Activated B cell treated with CpG ODN at 0.5 μM for 24 hours (primary cell): ENCODE measurements around the gene YIPF6. TPM values are rescaled to one million over a fixed set of nuclear protein-coding genes. Genes with fewer than 3 reads are reported as not detected.
"Not testable (repeated sequence)": the region's sequence is repeated elsewhere in the genome, so short reads cannot be mapped to it uniquely, and the experiment has no call there.

ENCODE experiments used
- ATAC-seq: fragments of 200-7000 bp; cut with Tn5 transposase; one replicate; pipeline ENCODE4 v1.10.0; 2021; ENCODE audit warnings: low read depth, mild to moderate bottlenecking, moderate library complexity
- CTCF ChIA-PET: fragments of 350-600 bp; sonication (Branson Sonifier 250); formaldehyde crosslinking; loops from one replicate; lab custom pipeline; 2021; ENCODE audit warnings: antibody characterized with exemption; lab: Charles Lee
- POLR2A ChIA-PET: fragments of 350-600 bp; sonication (Branson Sonifier 250); formaldehyde crosslinking; loops from one replicate; lab custom pipeline; 2021; ENCODE audit warnings: antibody characterized with exemption; lab: Charles Lee
- DNase-seq: peaks from one replicate; pipeline ENCODE4 v3.0.0; 2022
- H3K27ac Mint-ChIP-seq: one replicate; pipeline ENCODE4 v1.8.0; 2020; ENCODE audit warnings: mixed read lengths
- H3K27me3 Mint-ChIP-seq: one replicate; pipeline ENCODE4 v1.8.0; 2021; ENCODE audit warnings: mixed read lengths
- H3K36me3 Mint-ChIP-seq: one replicate; pipeline ENCODE4 v1.8.0; 2021; ENCODE audit warnings: low read depth, mixed read lengths
- H3K4me1 Mint-ChIP-seq: one replicate; pipeline ENCODE4 v1.8.0; 2021; ENCODE audit warnings: mixed read lengths
- H3K4me3 Mint-ChIP-seq: one replicate; pipeline ENCODE4 v1.8.0; 2020; ENCODE audit warnings: mild to moderate bottlenecking, mixed read lengths
- H3K9me3 Mint-ChIP-seq: one replicate; pipeline ENCODE4 v1.8.0; 2020; ENCODE audit warnings: mixed read lengths
- CTCF ChIP-seq: fragments of 200-600 bp; IDR thresholded peaks from one replicate; pipeline ENCODE4 v1.8.0; 2022; ENCODE audit warnings: antibody characterized with exemption, mild to moderate bottlenecking
- intact Hi-C: fragments of 100-400 bp; cut with micrococcal nuclease; formaldehyde crosslinking; loops from one replicate; pipeline ENCODE4 v1.15.1; 2024
- total RNA-seq: library from RNA; stranded (reverse); gene quantifications from 2 replicates; pipeline ENCODE4 v1.2.3, GENCODE V29; 2022

YIPF6 gene
- total RNA-seq, 1 donor from 2014 or later: 20.2 TPM

GRCh38 chrX:68490644-68491043 is 8.2 kb upstream of the YIPF6 start:
- no peaks in the 10 kb centered on the region for H3K9me3 Mint-ChIP-seq
- CTCF ChIA-PET: no interaction called here
- intact Hi-C loops: loop anchor here (10.0 kb wide), 1 partner anchor 674 kb away; the partner anchor contains the start of gene PJA1
- no peaks in the 10 kb centered on the region for H3K36me3 Mint-ChIP-seq
- DNase-seq: no peak
- H3K27ac Mint-ChIP-seq: no peak overlapping the region
- POLR2A ChIA-PET: no interaction called here
- no peak for TF ChIP-seq CTCF
- no peak overlapping the region for H3K4me3 Mint-ChIP-seq
- no peak for ATAC-seq
- H3K4me1 Mint-ChIP-seq: no peaks in the 10 kb centered on the region
- no peaks in the 10 kb centered on the region for H3K27me3 Mint-ChIP-seq

GRCh38 chrX:68492583-68492982 is 6.3 kb upstream of the YIPF6 start:
- ATAC-seq (no peak), DNase-seq (no peak)
- no peak for TF ChIP-seq CTCF
- H3K36me3 Mint-ChIP-seq: no peaks in the 10 kb centered on the region
- ChIA-PET CTCF (no interaction called here), POLR2A (no interaction called here)
- no peak overlapping the region for H3K4me3 Mint-ChIP-seq
- H3K4me1 Mint-ChIP-seq: no peaks in the 10 kb centered on the region
- no peak overlapping the region for H3K27ac Mint-ChIP-seq
- no peaks in the 10 kb centered on the region for H3K27me3 Mint-ChIP-seq
- no peaks in the 10 kb centered on the region for H3K9me3 Mint-ChIP-seq
- intact Hi-C loops: loop anchor here (10.0 kb wide), 1 partner anchor 672 kb away; the partner anchor contains the start of gene PJA1

GRCh38 chrX:68493776-68494175 is 5.1 kb upstream of the YIPF6 start:
- CTCF ChIA-PET, H3K36me3 Mint-ChIP-seq, POLR2A ChIA-PET, DNase-seq, H3K4me3 Mint-ChIP-seq, H3K9me3 Mint-ChIP-seq, H3K27ac Mint-ChIP-seq, H3K4me1 Mint-ChIP-seq, ATAC-seq, H3K27me3 Mint-ChIP-seq: not testable (repeated sequence)
- intact Hi-C loops: loop anchor here (10.0 kb wide), 1 partner anchor 671 kb away; the partner anchor contains the start of gene PJA1

DNA sequence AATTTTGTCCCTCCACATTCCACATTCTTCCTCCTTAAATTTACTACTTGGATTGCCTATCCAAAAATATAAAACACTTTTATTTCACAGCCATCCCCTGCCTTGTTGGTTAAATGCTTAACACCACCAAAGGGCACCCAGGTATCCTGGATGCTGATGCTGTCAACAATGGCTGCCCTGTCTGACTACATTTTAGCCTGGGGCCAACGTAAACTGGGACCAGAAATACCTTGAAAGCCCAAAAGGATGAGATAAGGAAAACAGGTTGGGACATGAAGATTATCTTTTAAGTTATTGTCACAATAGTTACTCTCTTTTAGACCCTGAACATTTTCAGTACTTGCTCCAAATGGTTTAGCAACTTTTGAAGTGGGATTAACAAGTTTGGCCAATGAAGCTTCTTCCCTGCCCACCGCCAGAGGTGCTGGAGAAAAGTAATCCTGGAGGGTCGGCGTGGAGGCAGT is 775 bp upstream of the YIPF6 start:
- intact Hi-C loops: loop anchor here (5.0 to 10.0 kb wide), 2 partner anchors 329 to 667 kb away; partner anchors contain the start of genes EFNB1 and PJA1
- H3K4me3 Mint-ChIP-seq: peak overlapping the region; percentile 95
- H3K27me3 Mint-ChIP-seq: no peaks in the 10 kb centered on the region
- CTCF ChIA-PET: no interaction called here
- no peak for TF ChIP-seq CTCF
- POLR2A ChIA-PET: interaction anchor here (2.3 kb wide), 1 partner anchor 331 kb away, joined by 7 read pairs; the partner anchor contains the start of gene EFNB1
- H3K27ac Mint-ChIP-seq: peak overlapping the region; percentile 92
- DNase-seq: no peak
- peaks cover 17% of the 10 kb centered on the region for H3K36me3 Mint-ChIP-seq
- no peak for ATAC-seq
- H3K9me3 Mint-ChIP-seq: no peaks in the 10 kb centered on the region
- peaks cover 27% of the 10 kb centered on the region for H3K4me1 Mint-ChIP-seq

- POLR2A ChIA-PET: interaction anchor here (1.4 to 2.3 kb wide), 2 partner anchors 329 to 1634 kb away, joined by 3 to 7 read pairs; partner anchors contain the start of genes EFNB1 and IGBP1
- peaks cover 26% of the 10 kb centered on the region for H3K36me3 Mint-ChIP-seq
- CTCF ChIA-PET: no interaction called here
Measured at GRCh38 chrX:68499543-68500504, 973 bp downstream of the YIPF6 start.

More at GRCh38 chrX:68499543-68500504, 973 bp downstream of the YIPF6 start:
- peak overlapping the region; percentile 95 for H3K4me3 Mint-ChIP-seq
- no peak for DNase-seq
- H3K4me1 Mint-ChIP-seq: peaks cover 43% of the 10 kb centered on the region
- ATAC-seq: no peak
- H3K27me3 Mint-ChIP-seq: no peaks in the 10 kb centered on the region
- H3K9me3 Mint-ChIP-seq: no peaks in the 10 kb centered on the region
- TF ChIP-seq CTCF: no peak
- intact Hi-C loops: loop anchor here (5.0 to 10.0 kb wide), 2 partner anchors 327 to 665 kb away; partner anchors contain the start of genes EFNB1 and PJA1
- H3K27ac Mint-ChIP-seq: peak overlapping the region; percentile 92
